Esophagus muscularis mucosa (tissue), 4 donors: ENCODE data around the gene IFITM1. TPM values are rescaled to one million over a fixed set of nuclear protein-coding genes. Genes with fewer than 3 reads are reported as not detected.

Source experiments
- DNase-seq: peaks from one replicate; pipeline ENCODE4 v3.0.0-alpha.2; 2017; ENCODE audit errors: extremely low spot score
- H3K27ac ChIP-seq, 4 donors: fragments of 200-600 bp; sonication (generic); replicated peaks in 1 of 4; 1 replicate in 3 of 4; 2 replicates in 1 of 4; pipeline ENCODE4 v1.5.1; 2016 to 2019; ENCODE audit warnings: mild to moderate bottlenecking in 1 of 4
- H3K27me3 ChIP-seq, 4 donors: fragments of 200-600 bp; sonication (generic); one replicate each; pipeline versions ENCODE4 v1.5.1 to v1.6.0; 2016 to 2019
- H3K36me3 ChIP-seq, 4 donors: fragments of 200-600 bp; sonication (generic); one replicate each; pipeline ENCODE4 v1.5.1; 2016 to 2019
- H3K4me1 ChIP-seq, 4 donors: fragments of 200-600 bp; sonication (generic); one replicate each; pipeline ENCODE4 v1.5.1; 2016 to 2019
- H3K4me3 ChIP-seq, 4 donors: fragments of 200-600 bp; sonication (generic); 1 replicate in 2 of 4; 2 replicates in 2 of 4; pipeline ENCODE4 v1.5.1; 2016 to 2019; ENCODE audit warnings: mild to moderate bottlenecking in 4 of 4, moderate library complexity in 1 of 4
- H3K9me3 ChIP-seq, 4 donors: fragments of 200-600 bp; sonication (generic); 1 replicate in 3 of 4; 2 replicates in 1 of 4; pipeline ENCODE4 v1.5.1; 2016 to 2019
- EP300 ChIP-seq: sonication (generic); formaldehyde crosslinking; IDR thresholded peaks from one replicate; pipeline ENCODE4 v1.6.1; 2017; ENCODE audit warnings: antibody characterized with exemption
- POLR2A ChIP-seq: fragments of 450-650 bp; IDR thresholded peaks from one replicate; pipeline ENCODE4 v1.6.1; 2017; ENCODE audit warnings: antibody characterized with exemption, moderate library complexity, mild to moderate bottlenecking, low read depth
- POLR2AphosphoS5 ChIP-seq, 2 donors: sonication (generic); formaldehyde crosslinking; IDR thresholded peaks; one replicate each; pipeline ENCODE4 v1.6.1; 2017; ENCODE audit warnings: antibody characterized with exemption in 2 of 2
- WGBS: methylation state at CpG from one replicate; pipeline ENCODE4 v1.1.5; 2018; 5-methylcytosine and 5-hydroxymethylcytosine counted together
- intact Hi-C: fragments of 100-400 bp; cut with DNase I; formaldehyde crosslinking; loops from one replicate; pipeline ENCODE4 v1.15.1; 2023
- total RNA-seq, 4 donors: library from RNA; depleted of rRNA; stranded (reverse); fragments of >200 nt; gene quantifications; one replicate each; pipeline versions ENCODE4 v1.1.0 to v1.2.1, GENCODE V29; 2016
- TF ChIP-seq, protein P1 (sequence below), 3 experiments: fragments of 200-600 bp in 2 of 3; fragments of 450-650 bp in 1 of 3; sonication (generic) in 2 of 3; IDR thresholded peaks; one replicate each; pipeline ENCODE4 v1.5.1; 2017 to 2019; ENCODE audit warnings: antibody characterized with exemption in 3 of 3, mild to moderate bottlenecking in 2 of 3, moderate library complexity in 1 of 3

IFITM1 gene
- total RNA-seq, 4 donors from 2014 or later = 60.6 to 197 (median 171) TPM

DNA sequence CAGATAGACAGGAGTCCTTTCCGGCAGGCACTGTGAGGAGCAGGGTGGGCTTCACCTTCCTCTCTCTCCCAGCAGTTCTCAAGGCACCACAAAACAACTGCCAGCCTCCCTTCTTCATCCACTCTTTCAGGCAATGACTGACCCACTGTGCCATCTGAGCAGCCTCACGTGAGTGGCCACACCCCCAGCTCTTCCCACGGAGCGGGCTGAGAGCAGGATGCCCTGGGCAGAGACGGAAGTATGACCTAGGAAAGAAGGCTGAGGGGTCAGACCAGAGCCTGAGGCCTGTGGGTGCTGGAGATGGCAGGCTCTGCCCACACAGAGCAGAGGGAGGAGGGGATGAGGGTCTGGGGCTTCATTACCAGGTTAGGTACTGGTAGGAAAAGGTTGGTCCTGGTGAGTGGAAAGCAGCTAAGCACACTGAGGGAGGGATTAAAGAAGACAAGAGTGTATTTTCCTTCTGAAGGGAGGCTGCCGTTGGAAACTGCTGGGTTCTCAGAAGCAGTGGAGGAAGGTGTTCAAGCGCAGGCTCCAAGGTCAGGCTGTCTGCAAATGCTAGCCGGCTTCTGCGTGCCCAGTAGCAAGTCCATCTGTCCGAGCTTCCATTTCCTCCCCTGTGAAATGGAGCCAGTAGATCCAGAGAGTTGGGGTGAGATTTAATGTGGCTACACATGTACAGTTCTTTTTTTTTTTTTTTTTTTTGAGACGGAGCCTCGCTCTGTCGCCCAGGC lies 31.0 kb upstream of the IFITM1 start:
- Histone ChIP-seq H3K4me1 (peaks cover 20 to 36% (median 34%) of the 10 kb centered on the region in 4 donors), H3K4me3 (no peak overlapping the region), H3K27ac (no peak overlapping the region), H3K9me3 (no peaks in the 10 kb centered on the region), H3K27me3 (peaks cover 5 to 92% (median 48%) of the 10 kb centered on the region in 4 donors), H3K36me3 (no peaks in the 10 kb centered on the region)
- intact Hi-C loops = no loop called here
- TF ChIP-seq POLR2AphosphoS5 (IDR thresholded peaks at IDR 0.05) (no peak), EP300 (no peak), POLR2A (no peak)
- TF ChIP-seq, protein P1, sequence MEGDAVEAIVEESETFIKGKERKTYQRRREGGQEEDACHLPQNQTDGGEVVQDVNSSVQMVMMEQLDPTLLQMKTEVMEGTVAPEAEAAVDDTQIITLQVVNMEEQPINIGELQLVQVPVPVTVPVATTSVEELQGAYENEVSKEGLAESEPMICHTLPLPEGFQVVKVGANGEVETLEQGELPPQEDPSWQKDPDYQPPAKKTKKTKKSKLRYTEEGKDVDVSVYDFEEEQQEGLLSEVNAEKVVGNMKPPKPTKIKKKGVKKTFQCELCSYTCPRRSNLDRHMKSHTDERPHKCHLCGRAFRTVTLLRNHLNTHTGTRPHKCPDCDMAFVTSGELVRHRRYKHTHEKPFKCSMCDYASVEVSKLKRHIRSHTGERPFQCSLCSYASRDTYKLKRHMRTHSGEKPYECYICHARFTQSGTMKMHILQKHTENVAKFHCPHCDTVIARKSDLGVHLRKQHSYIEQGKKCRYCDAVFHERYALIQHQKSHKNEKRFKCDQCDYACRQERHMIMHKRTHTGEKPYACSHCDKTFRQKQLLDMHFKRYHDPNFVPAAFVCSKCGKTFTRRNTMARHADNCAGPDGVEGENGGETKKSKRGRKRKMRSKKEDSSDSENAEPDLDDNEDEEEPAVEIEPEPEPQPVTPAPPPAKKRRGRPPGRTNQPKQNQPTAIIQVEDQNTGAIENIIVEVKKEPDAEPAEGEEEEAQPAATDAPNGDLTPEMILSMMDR (IDR thresholded peaks at IDR 0.05) = no peak
- no peak for DNase-seq
- 58% methylated on average over 12 of the region's 13 CpGs for WGBS

GRCh38 chr11:283405-284104 lies 30.3 kb upstream of the IFITM1 start:
- TF ChIP-seq EP300 (no peak), POLR2A (no peak), POLR2AphosphoS5 (IDR thresholded peaks at IDR 0.05) (no peak)
- TF ChIP-seq, protein P1 (IDR thresholded peaks at IDR 0.05) = no peak
- H3K27me3 ChIP-seq = peaks cover 5 to 88% (median 45%) of the 10 kb centered on the region in 4 donors
- DNase-seq = no peak
- H3K4me3 ChIP-seq = no peak overlapping the region
- H3K27ac ChIP-seq = no peak overlapping the region
- H3K36me3 ChIP-seq = no peaks in the 10 kb centered on the region
- intact Hi-C loops = no loop called here
- peaks cover 20 to 43% (median 41%) of the 10 kb centered on the region in 4 donors for H3K4me1 ChIP-seq
- no peaks in the 10 kb centered on the region for H3K9me3 ChIP-seq
- WGBS = 88% methylated on average over 23 of the region's 23 CpGs

DNA sequence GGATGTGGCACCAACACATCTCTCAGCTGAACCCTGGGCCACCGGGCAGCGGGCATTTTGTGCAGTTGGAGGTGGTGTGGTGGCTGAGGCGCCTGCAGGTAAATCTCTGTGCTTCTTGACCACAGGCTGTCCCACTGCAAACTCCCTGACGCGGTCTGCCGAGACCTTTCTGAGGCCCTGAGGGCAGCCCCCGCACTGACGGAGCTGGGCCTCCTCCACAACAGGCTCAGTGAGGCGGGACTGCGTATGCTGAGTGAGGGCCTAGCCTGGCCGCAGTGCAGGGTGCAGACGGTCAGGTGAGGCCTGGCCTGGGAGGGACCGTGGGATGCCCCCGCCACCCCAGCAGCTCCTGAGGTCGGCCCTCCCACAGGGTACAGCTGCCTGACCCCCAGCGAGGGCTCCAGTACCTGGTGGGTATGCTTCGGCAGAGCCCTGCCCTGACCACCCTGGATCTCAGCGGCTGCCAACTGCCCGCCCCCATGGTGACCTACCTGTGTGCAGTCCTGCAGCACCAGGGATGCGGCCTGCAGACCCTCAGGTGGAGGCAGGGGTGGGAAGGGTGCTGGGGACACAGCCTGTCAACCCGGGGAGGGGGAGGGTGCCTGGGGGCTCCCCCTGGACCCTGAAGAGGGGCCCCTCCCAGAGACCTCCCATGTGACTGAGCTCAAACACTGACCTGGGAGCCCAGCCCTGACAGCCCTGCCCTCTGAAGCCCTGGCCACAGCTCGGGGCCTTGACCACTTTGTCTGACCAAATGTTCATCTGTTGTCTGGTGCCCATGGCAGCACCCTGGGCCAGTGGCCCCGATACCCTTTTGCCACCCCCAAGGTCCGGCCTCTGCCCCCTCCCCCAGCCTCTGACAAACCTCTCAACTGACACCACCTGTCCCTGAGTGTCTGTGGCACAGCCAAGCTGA lies 29.5 kb upstream of the IFITM1 start:
- no peaks in the 10 kb centered on the region for H3K9me3 ChIP-seq
- WGBS = 71% methylated on average over 10 of the region's 24 CpGs
- no peak overlapping the region for H3K4me3 ChIP-seq
- no peak overlapping the region for H3K27ac ChIP-seq
- H3K27me3 ChIP-seq = peaks cover 5 to 80% (median 37%) of the 10 kb centered on the region in 4 donors
- H3K4me1 ChIP-seq = peaks cover 17 to 40% (median 38%) of the 10 kb centered on the region in 4 donors
- intact Hi-C loops = no loop called here
- DNase-seq = no peak
- no peak for TF ChIP-seq POLR2AphosphoS5 (IDR thresholded peaks at IDR 0.05)
- TF ChIP-seq, protein P1 (IDR thresholded peaks at IDR 0.05) = no peak
- TF ChIP-seq EP300 = no peak
- TF ChIP-seq POLR2A = no peak
- H3K36me3 ChIP-seq = no peaks in the 10 kb centered on the region

DNA sequence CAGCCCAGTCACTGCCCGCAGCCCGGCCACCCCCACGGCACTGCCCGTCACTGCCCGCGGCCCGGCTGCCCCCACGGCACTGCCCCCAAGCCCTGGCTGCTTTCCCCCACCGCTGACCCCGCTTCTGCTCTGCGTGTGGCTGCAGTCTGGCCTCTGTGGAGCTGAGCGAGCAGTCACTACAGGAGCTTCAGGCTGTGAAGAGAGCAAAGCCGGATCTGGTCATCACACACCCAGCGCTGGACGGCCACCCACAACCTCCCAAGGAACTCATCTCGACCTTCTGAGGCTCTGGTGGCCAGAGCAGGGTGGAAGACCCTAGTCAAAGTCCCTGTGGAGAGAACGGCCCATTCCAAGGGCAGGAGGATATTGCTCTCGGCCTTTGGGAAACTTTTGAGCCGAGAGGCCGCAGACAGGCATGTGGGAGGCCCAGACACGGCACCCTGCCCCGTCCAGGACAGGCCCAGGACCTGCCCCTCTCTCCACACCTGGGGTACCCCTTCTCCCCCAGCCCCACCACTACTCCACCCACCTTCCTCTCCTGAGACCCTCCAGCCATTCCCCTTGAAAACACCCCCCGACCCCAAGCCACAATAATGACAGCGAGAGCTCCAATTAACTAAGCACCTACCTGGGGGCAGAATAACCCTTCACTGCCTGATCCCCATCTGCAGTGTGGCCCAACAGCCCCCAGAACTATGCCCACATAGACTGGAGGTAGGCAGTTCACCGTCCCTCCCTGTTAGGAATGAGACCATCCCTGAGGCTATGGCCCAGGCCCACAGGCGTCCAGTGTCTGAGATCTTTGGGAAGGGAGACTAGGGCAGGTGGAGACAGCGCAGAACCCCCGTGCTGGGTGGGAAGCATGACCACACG lies 28.6 kb upstream of the IFITM1 start:
- intact Hi-C loops = no loop called here
- TF ChIP-seq EP300 (no peak), POLR2AphosphoS5 (IDR thresholded peaks at IDR 0.05) (no peak), POLR2A (no peak)
- TF ChIP-seq, protein P1 (IDR thresholded peaks at IDR 0.05) = no peak
- Histone ChIP-seq H3K36me3 (no peaks in the 10 kb centered on the region), H3K4me1 (peaks cover 15 to 40% (median 38%) of the 10 kb centered on the region in 4 donors), H3K9me3 (no peaks in the 10 kb centered on the region), H3K27ac (no peak overlapping the region), H3K4me3 (no peak overlapping the region), H3K27me3 (peaks cover 3 to 71% (median 28%) of the 10 kb centered on the region in 4 donors)
- no peak for DNase-seq
- 83% methylated on average over 27 of the region's 29 CpGs for WGBS
